Bronchus fibroblast of lung (primary cell): Measurements from ENCODE around the gene FMC1. TPM values are rescaled to one million over a fixed set of nuclear protein-coding genes. Genes with fewer than 3 reads are reported as not detected.

ENCODE experiments used
- total RNA-seq: library from RNA; depleted of rRNA; stranded (reverse); fragments of >200 nt; gene quantifications from 2 replicates; pipeline ENCODE4 v1.2.3, GENCODE V29; 2015

Gene FMC1
- 10.1 and 12.1 TPM in 2 replicates for total RNA-seq

GRCh38 chr7:139341058-139341775 is at the start of gene FMC1:
Gene FMC1 (plus strand): TSS chr7:139341337. CDS start chr7:139341385, 48 bp downstream.

GRCh38 chr7:139359366-139360209 is 18.5 kb downstream of the FMC1 start, which contains the start of gene LUC7L2:
Gene LUC7L2 (plus strand): TSS chr7:139359894. CDS start chr7:139360262, 368 bp downstream.

Other genes starting within 250 kb of the FMC1 start
- 19.3 and 22.0 TPM in 2 replicates for gene ZC3HAV1, start 231.6 kb upstream of the FMC1 start, total RNA-seq
- 0.89 and 1.3 TPM in 2 replicates for gene UBN2, start 110.1 kb upstream of the FMC1 start, total RNA-seq
- gene LUC7L2, start 18.6 kb downstream of the FMC1 start, total RNA-seq = 25.0 and 30.9 TPM in 2 replicates
- under 0.01 TPM in 1 of 2 replicates, not detected in the other for gene KLRG2, start 142.3 kb downstream of the FMC1 start, total RNA-seq
- gene CLEC2L, start 182.3 kb downstream of the FMC1 start, total RNA-seq = not detected in 2 replicates